Activated CD8-positive, alpha-beta memory T cell treated with anti-CD3 and anti-CD28 coated beads for 24 hours (primary cell): Measurements from ENCODE around the gene STK11.

Source experiments
- DNase-seq: peaks from one replicate; pipeline ENCODE4 v3.0.0-alpha.2; 2020

The STK11 gene

GRCh38 chr19:1275260-1275975, 69.8 kb downstream of the STK11 start, which contains the start of gene FAM174C:
Gene FAM174C, plus strand, starts transcription at chr19:1275530. Its CDS starts 20 bp downstream, at chr19:1275550.
- DNase-seq = peak; percentile 96

GRCh38 chr19:1275976-1276627, 70.5 kb downstream of the STK11 start:
- no peak for DNase-seq

- no peak for DNase-seq
Measured at GRCh38 chr19:1276628-1277022, 71.0 kb downstream of the STK11 start.

- no peak for DNase-seq
Measured at GRCh38 chr19:1277061-1277460, 71.5 kb downstream of the STK11 start.
